ENCODE results near the gene DAZL.

DNA sequence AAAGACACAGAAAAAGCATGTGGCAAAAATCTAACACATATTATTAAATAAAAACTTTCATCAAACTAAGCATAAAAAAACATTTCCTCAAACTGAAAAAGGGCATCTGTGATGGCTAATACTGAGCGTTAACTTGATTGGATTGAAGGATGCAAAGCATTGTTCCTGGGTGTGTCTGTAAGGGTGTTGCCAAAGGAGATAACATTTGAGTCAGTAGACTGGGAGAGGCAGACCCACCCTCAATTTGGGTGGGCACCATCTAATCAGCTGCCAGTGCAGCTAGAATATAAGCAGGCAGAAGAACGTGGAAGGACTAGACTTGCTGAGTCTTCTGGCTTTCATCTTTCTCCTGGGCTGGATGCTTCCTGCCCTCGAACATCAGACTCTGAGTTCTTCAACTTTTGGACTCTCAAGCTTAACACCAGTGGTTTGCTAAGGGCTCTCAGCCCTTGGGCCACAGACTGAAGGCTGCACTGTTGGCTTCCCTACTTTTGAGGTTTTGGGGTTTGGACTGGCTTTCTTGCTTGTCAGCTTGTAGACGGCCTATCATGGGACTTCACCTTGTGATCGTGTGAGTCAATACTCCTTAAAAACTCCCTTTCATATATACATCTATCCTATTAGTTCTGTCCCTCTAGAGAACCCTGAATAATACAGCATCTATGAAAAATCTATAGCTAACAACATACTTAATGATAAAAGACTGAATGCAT, 45.4 kb downstream of the DAZL start:
- no peak for TF ChIP-seq EZH2phosphoT487 (IDR thresholded peaks at IDR 0.05; ENCODE audit: borderline replicate concordance, low read length)
- TF ChIP-seq, protein P1, sequence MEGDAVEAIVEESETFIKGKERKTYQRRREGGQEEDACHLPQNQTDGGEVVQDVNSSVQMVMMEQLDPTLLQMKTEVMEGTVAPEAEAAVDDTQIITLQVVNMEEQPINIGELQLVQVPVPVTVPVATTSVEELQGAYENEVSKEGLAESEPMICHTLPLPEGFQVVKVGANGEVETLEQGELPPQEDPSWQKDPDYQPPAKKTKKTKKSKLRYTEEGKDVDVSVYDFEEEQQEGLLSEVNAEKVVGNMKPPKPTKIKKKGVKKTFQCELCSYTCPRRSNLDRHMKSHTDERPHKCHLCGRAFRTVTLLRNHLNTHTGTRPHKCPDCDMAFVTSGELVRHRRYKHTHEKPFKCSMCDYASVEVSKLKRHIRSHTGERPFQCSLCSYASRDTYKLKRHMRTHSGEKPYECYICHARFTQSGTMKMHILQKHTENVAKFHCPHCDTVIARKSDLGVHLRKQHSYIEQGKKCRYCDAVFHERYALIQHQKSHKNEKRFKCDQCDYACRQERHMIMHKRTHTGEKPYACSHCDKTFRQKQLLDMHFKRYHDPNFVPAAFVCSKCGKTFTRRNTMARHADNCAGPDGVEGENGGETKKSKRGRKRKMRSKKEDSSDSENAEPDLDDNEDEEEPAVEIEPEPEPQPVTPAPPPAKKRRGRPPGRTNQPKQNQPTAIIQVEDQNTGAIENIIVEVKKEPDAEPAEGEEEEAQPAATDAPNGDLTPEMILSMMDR (IDR thresholded peaks at IDR 0.05; ENCODE audit: low read depth, low read length, poor library complexity, severe bottlenecking) = no peak
